Measurements from ENCODE around the gene LAMB4.

The LAMB4 gene

GRCh38 chr7:107980671-107981190, 149.4 kb downstream of the LAMB4 start:
- no peak overlapping the region for H3K4me3 ChIP-seq (ENCODE audit: low read length)
- no peak overlapping the region for H3K4ac ChIP-seq (ENCODE audit: low read depth, low read length)
- no CpG with 5 or more reads among the region's 8 CpGs for WGBS (ENCODE audit: extremely low coverage, insufficient coverage, low lambda C conversion rate)
- H3K27me3 ChIP-seq (ENCODE audit: insufficient read depth, low read length, poor library complexity) = no peaks in the 10 kb centered on the region
- no peak overlapping the region for H4K8ac ChIP-seq (ENCODE audit: low read depth, low read length)
- H3K27ac ChIP-seq (ENCODE audit: low read depth, low read length) = no peak overlapping the region
- no peak for DNase-seq
- no peak overlapping the region for H2BK15ac ChIP-seq (replicated peaks; ENCODE audit: low read depth)
- H3K4me1 ChIP-seq (ENCODE audit: control insufficient read depth, low read depth, low read length) = no peaks in the 10 kb centered on the region
- no peaks in the 10 kb centered on the region for H3K79me1 ChIP-seq (ENCODE audit: low read length)
- no peak overlapping the region for H4K5ac ChIP-seq (ENCODE audit: low read length)
- no peak overlapping the region for H3K56ac ChIP-seq (ENCODE audit: low read length)
- H3K23ac ChIP-seq (ENCODE audit: low read length) = no peak overlapping the region
- no peak overlapping the region for H2AK5ac ChIP-seq (ENCODE audit: low read length)
- H3K36me3 ChIP-seq (ENCODE audit: control insufficient read depth, insufficient read depth, low read length) = peaks cover 6% of the 10 kb centered on the region
- H3K79me2 ChIP-seq (ENCODE audit: control insufficient read depth, insufficient read depth, low read length) = no peaks in the 10 kb centered on the region
- no peak overlapping the region for H3K18ac ChIP-seq (ENCODE audit: low read length)
- H2BK120ac ChIP-seq (ENCODE audit: low read depth, low read length) = no peak overlapping the region
- H2BK5ac ChIP-seq (ENCODE audit: low read length) = no peak overlapping the region
- H3K9ac ChIP-seq (ENCODE audit: low read length) = no peak overlapping the region
- no peak overlapping the region for H3K4me2 ChIP-seq (ENCODE audit: low read length)

- Histone ChIP-seq H2AK5ac (ENCODE audit: low read length) (no peak overlapping the region), H3K36me3 (ENCODE audit: control insufficient read depth, insufficient read depth, low read length) (peaks cover 9% of the 10 kb centered on the region), H3K4ac (ENCODE audit: low read depth, low read length) (no peak overlapping the region), H4K8ac (ENCODE audit: low read depth, low read length) (no peak overlapping the region), H3K79me2 (ENCODE audit: control insufficient read depth, insufficient read depth, low read length) (no peaks in the 10 kb centered on the region), H2BK5ac (ENCODE audit: low read length) (no peak overlapping the region), H3K27ac (ENCODE audit: low read depth, low read length) (no peak overlapping the region), H3K4me1 (ENCODE audit: control insufficient read depth, low read depth, low read length) (no peaks in the 10 kb centered on the region), H3K27me3 (ENCODE audit: insufficient read depth, low read length, poor library complexity) (no peaks in the 10 kb centered on the region), H3K4me2 (ENCODE audit: low read length) (no peak overlapping the region), H3K9ac (ENCODE audit: low read length) (no peak overlapping the region), H3K4me3 (ENCODE audit: low read length) (no peak overlapping the region), H3K56ac (ENCODE audit: low read length) (no peak overlapping the region), H2BK120ac (ENCODE audit: low read depth, low read length) (no peak overlapping the region), H3K79me1 (ENCODE audit: low read length) (no peaks in the 10 kb centered on the region), H2BK15ac (replicated peaks; ENCODE audit: low read depth) (no peak overlapping the region), H4K5ac (ENCODE audit: low read length) (no peak overlapping the region), H3K23ac (ENCODE audit: low read length) (no peak overlapping the region), H3K18ac (ENCODE audit: low read length) (no peak overlapping the region)
- WGBS (ENCODE audit: extremely low coverage, insufficient coverage, low lambda C conversion rate) = no CpG with 5 or more reads among the region's 3 CpGs
- no peak for DNase-seq
These were observed 150.0 kb downstream of the LAMB4 start for GRCh38 chr7:107980171-107980570.

DNA sequence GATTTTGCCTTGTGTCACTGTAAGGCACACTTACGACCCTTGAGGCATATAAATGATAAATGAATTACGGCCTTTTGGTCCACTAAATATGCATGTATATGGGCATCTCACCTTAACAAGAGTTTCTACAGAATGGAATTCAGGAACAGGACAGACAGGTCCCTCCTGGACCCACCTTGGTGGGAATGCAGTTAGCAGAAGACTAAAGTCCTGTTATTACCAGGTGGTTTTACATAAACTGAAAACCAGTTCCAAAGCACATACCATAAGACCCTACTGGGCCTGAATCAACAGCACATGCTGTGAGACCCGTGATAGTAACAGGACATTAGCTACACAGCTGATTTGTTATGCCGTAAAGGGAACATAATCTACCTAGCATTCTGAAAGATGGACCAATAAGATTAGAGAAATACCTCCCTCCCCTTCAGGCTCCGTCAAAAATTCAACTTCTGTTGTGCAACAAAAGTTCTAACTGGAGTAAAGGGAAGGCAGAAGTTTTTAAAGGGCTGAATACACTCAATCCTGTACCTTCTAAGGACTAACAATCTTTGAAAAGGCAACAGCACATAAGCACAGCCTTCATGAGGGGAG, 151.2 kb downstream of the LAMB4 start:
- no peak for DNase-seq
- Histone ChIP-seq H3K36me3 (ENCODE audit: control insufficient read depth, insufficient read depth, low read length) (peaks cover 9% of the 10 kb centered on the region), H4K8ac (ENCODE audit: low read depth, low read length) (no peak overlapping the region), H3K4me2 (ENCODE audit: low read length) (no peak overlapping the region), H4K5ac (ENCODE audit: low read length) (no peak overlapping the region), H3K9ac (ENCODE audit: low read length) (no peak overlapping the region), H3K79me2 (ENCODE audit: control insufficient read depth, insufficient read depth, low read length) (no peaks in the 10 kb centered on the region), H3K4me3 (ENCODE audit: low read length) (no peak overlapping the region), H3K79me1 (ENCODE audit: low read length) (no peaks in the 10 kb centered on the region), H2BK15ac (replicated peaks; ENCODE audit: low read depth) (no peak overlapping the region), H3K4ac (ENCODE audit: low read depth, low read length) (no peak overlapping the region), H3K27me3 (ENCODE audit: insufficient read depth, low read length, poor library complexity) (no peaks in the 10 kb centered on the region), H3K23ac (ENCODE audit: low read length) (no peak overlapping the region), H3K4me1 (ENCODE audit: control insufficient read depth, low read depth, low read length) (no peaks in the 10 kb centered on the region), H2BK5ac (ENCODE audit: low read length) (no peak overlapping the region), H3K18ac (ENCODE audit: low read length) (no peak overlapping the region), H2BK120ac (ENCODE audit: low read depth, low read length) (no peak overlapping the region), H2AK5ac (ENCODE audit: low read length) (no peak overlapping the region), H3K27ac (ENCODE audit: low read depth, low read length) (no peak overlapping the region), H3K56ac (ENCODE audit: low read length) (no peak overlapping the region)
- WGBS (ENCODE audit: extremely low coverage, insufficient coverage, low lambda C conversion rate) = no CpG with 5 or more reads among the region's 5 CpGs

DNA sequence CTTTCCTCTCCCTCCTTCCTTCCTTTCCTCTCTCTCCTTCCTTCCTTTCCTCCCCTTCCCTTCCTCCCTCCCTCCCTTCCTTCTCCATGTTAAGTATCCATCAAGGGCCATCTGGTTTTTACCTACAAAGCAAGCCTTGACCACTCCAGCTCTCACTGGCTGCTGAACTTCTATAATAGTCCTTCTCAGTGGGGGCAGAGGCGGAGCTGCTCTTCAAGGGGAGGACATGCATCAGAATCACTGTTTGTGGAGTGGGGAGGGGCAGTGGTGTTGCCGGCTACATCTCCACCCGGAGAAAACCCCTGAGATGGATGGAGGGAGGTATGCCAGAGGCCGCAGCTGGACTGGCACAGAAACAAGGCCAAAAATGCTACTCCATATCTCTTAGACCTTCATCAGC, 153.1 kb downstream of the LAMB4 start:
- Histone ChIP-seq H3K18ac (ENCODE audit: low read length) (no peak overlapping the region), H3K56ac (ENCODE audit: low read length) (no peak overlapping the region), H3K4ac (ENCODE audit: low read depth, low read length) (no peak overlapping the region), H3K79me2 (ENCODE audit: control insufficient read depth, insufficient read depth, low read length) (no peaks in the 10 kb centered on the region), H2BK15ac (replicated peaks; ENCODE audit: low read depth) (no peak overlapping the region), H3K4me3 (ENCODE audit: low read length) (no peak overlapping the region), H2BK5ac (ENCODE audit: low read length) (no peak overlapping the region), H4K8ac (ENCODE audit: low read depth, low read length) (no peak overlapping the region), H3K4me1 (ENCODE audit: control insufficient read depth, low read depth, low read length) (no peaks in the 10 kb centered on the region), H4K5ac (ENCODE audit: low read length) (no peak overlapping the region), H3K23ac (ENCODE audit: low read length) (no peak overlapping the region), H3K4me2 (ENCODE audit: low read length) (no peak overlapping the region), H2AK5ac (ENCODE audit: low read length) (no peak overlapping the region), H3K9ac (ENCODE audit: low read length) (no peak overlapping the region), H3K27me3 (ENCODE audit: insufficient read depth, low read length, poor library complexity) (no peaks in the 10 kb centered on the region), H3K36me3 (ENCODE audit: control insufficient read depth, insufficient read depth, low read length) (peaks cover 9% of the 10 kb centered on the region), H2BK120ac (ENCODE audit: low read depth, low read length) (no peak overlapping the region), H3K79me1 (ENCODE audit: low read length) (no peaks in the 10 kb centered on the region), H3K27ac (ENCODE audit: low read depth, low read length) (no peak overlapping the region)
- no peak for DNase-seq
- WGBS (ENCODE audit: extremely low coverage, insufficient coverage, low lambda C conversion rate) = no CpG with 5 or more reads among the region's 4 CpGs

- H2BK5ac ChIP-seq (ENCODE audit: low read length) = no peak overlapping the region
- H2BK120ac ChIP-seq (ENCODE audit: low read depth, low read length) = no peak overlapping the region
- H3K18ac ChIP-seq (ENCODE audit: low read length) = no peak overlapping the region
- no peaks in the 10 kb centered on the region for H3K79me2 ChIP-seq (ENCODE audit: control insufficient read depth, insufficient read depth, low read length)
- peaks cover 9% of the 10 kb centered on the region for H3K36me3 ChIP-seq (ENCODE audit: control insufficient read depth, insufficient read depth, low read length)
- no peak overlapping the region for H4K5ac ChIP-seq (ENCODE audit: low read length)
- no peak overlapping the region for H3K9ac ChIP-seq (ENCODE audit: low read length)
- WGBS (ENCODE audit: extremely low coverage, insufficient coverage, low lambda C conversion rate) = no CpG with 5 or more reads among the region's 1 CpG
- no peak overlapping the region for H3K27ac ChIP-seq (ENCODE audit: low read depth, low read length)
- no peak overlapping the region for H3K23ac ChIP-seq (ENCODE audit: low read length)
- H3K4ac ChIP-seq (ENCODE audit: low read depth, low read length) = no peak overlapping the region
- no peak overlapping the region for H3K4me2 ChIP-seq (ENCODE audit: low read length)
- no peak overlapping the region for H3K4me3 ChIP-seq (ENCODE audit: low read length)
- no peak for DNase-seq
- no peaks in the 10 kb centered on the region for H3K79me1 ChIP-seq (ENCODE audit: low read length)
- H2BK15ac ChIP-seq (replicated peaks; ENCODE audit: low read depth) = no peak overlapping the region
- no peak overlapping the region for H4K8ac ChIP-seq (ENCODE audit: low read depth, low read length)
- H3K56ac ChIP-seq (ENCODE audit: low read length) = no peak overlapping the region
- no peaks in the 10 kb centered on the region for H3K27me3 ChIP-seq (ENCODE audit: insufficient read depth, low read length, poor library complexity)
- no peaks in the 10 kb centered on the region for H3K4me1 ChIP-seq (ENCODE audit: control insufficient read depth, low read depth, low read length)
- no peak overlapping the region for H2AK5ac ChIP-seq (ENCODE audit: low read length)
These were observed 153.5 kb downstream of the LAMB4 start for GRCh38 chr7:107976620-107977019.

GRCh38 chr7:107975394-107976013, 154.7 kb downstream of the LAMB4 start:
- DNase-seq = no peak
- H4K8ac ChIP-seq (ENCODE audit: low read depth, low read length) = no peak overlapping the region
- H3K79me2 ChIP-seq (ENCODE audit: control insufficient read depth, insufficient read depth, low read length) = no peaks in the 10 kb centered on the region
- no peak overlapping the region for H3K23ac ChIP-seq (ENCODE audit: low read length)
- H3K56ac ChIP-seq (ENCODE audit: low read length) = no peak overlapping the region
- no peak overlapping the region for H2BK120ac ChIP-seq (ENCODE audit: low read depth, low read length)
- no CpG with 5 or more reads among the region's 13 CpGs for WGBS (ENCODE audit: extremely low coverage, insufficient coverage, low lambda C conversion rate)
- no peaks in the 10 kb centered on the region for H3K4me1 ChIP-seq (ENCODE audit: control insufficient read depth, low read depth, low read length)
- H3K4me2 ChIP-seq (ENCODE audit: low read length) = no peak overlapping the region
- H3K79me1 ChIP-seq (ENCODE audit: low read length) = no peaks in the 10 kb centered on the region
- H2BK5ac ChIP-seq (ENCODE audit: low read length) = no peak overlapping the region
- H3K9ac ChIP-seq (ENCODE audit: low read length) = no peak overlapping the region
- no peak overlapping the region for H3K4ac ChIP-seq (ENCODE audit: low read depth, low read length)
- no peaks in the 10 kb centered on the region for H3K27me3 ChIP-seq (ENCODE audit: insufficient read depth, low read length, poor library complexity)
- no peak overlapping the region for H2BK15ac ChIP-seq (replicated peaks; ENCODE audit: low read depth)
- H3K36me3 ChIP-seq (ENCODE audit: control insufficient read depth, insufficient read depth, low read length) = peaks cover 9% of the 10 kb centered on the region
- H3K18ac ChIP-seq (ENCODE audit: low read length) = no peak overlapping the region
- H3K27ac ChIP-seq (ENCODE audit: low read depth, low read length) = no peak overlapping the region
- no peak overlapping the region for H4K5ac ChIP-seq (ENCODE audit: low read length)
- no peak overlapping the region for H2AK5ac ChIP-seq (ENCODE audit: low read length)
- no peak overlapping the region for H3K4me3 ChIP-seq (ENCODE audit: low read length)

Data from mesendoderm (in vitro differentiated cells).